HepG2 (cell line): ENCODE results near the gene ERMP1. TPM values are rescaled to one million over a fixed set of nuclear protein-coding genes. Genes with fewer than 3 reads are reported as not detected.

Experiments
- ARNT2 ChIP-seq: sonication (generic); formaldehyde crosslinking; IDR thresholded peaks from 2 replicates; pipeline ENCODE4 v1.8.0; 2022; ENCODE audit warnings: mild to moderate bottlenecking, low read depth, missing genetic modification reagents, moderate library complexity
- DMAP1 ChIP-seq: IDR thresholded peaks from 2 replicates; pipeline ENCODE4 v1.6.1; 2016
- GABPB1 ChIP-seq: IDR thresholded peaks from 2 replicates; pipeline ENCODE4 v1.6.1; 2016; ENCODE audit warnings: mild to moderate bottlenecking, missing genetic modification reagents, moderate library complexity, missing compliant biosample characterization
- GFI1 ChIP-seq: sonication (generic); formaldehyde crosslinking; IDR thresholded peaks from 2 replicates; pipeline ENCODE4 v1.5.0; 2020; ENCODE audit warnings: missing genetic modification reagents, mild to moderate bottlenecking, borderline replicate concordance
- GLI4 ChIP-seq: sonication (generic); formaldehyde crosslinking; IDR thresholded peaks from 2 replicates; pipeline ENCODE4 v1.5.1; 2020; ENCODE audit warnings: missing genetic modification reagents, mild to moderate bottlenecking, moderate library complexity, borderline replicate concordance
- HOMEZ ChIP-seq: IDR thresholded peaks from 2 replicates; pipeline ENCODE4 v1.6.1; 2016; ENCODE audit warnings: low read depth
- HOXA3 ChIP-seq: sonication (generic); formaldehyde crosslinking; IDR thresholded peaks from 2 replicates; pipeline ENCODE4 v1.5.0; 2020; ENCODE audit warnings: missing genetic modification reagents
- KMT2B ChIP-seq: IDR thresholded peaks from 2 replicates; pipeline ENCODE4 v1.6.1; 2016; ENCODE audit warnings: missing genetic modification reagents, missing compliant biosample characterization
- MAFK ChIP-seq, 2 experiments: IDR thresholded peaks in 1 of 2; conservative IDR thresholded peaks in 1 of 2; 2 replicates each; pipeline ENCODE4 v1.6.1; 2011; ENCODE audit warnings: improper control_type of control experiment in 2 of 2, low read length in 2 of 2
- SAP130 ChIP-seq: IDR thresholded peaks from 2 replicates; pipeline ENCODE4 v1.6.1; 2016; ENCODE audit warnings: low read depth
- SOX5 ChIP-seq: IDR thresholded peaks from 2 replicates; pipeline ENCODE4 v1.6.1; 2016; ENCODE audit warnings: borderline replicate concordance
- ZEB1 ChIP-seq: IDR thresholded peaks from 2 replicates; pipeline ENCODE4 v1.6.1; 2012; ENCODE audit warnings: mild to moderate bottlenecking, low read depth, inconsistent platforms; ENCODE audit not compliant: insufficient replicate concordance
- ZFP62 ChIP-seq: sonication (generic); formaldehyde crosslinking; IDR thresholded peaks from 2 replicates; pipeline ENCODE4 v1.4.0; 2020; ENCODE audit warnings: missing genetic modification reagents
- ZNF205 ChIP-seq: IDR thresholded peaks from 2 replicates; pipeline ENCODE4 v1.6.1; 2018; ENCODE audit warnings: missing biosample characterization, missing genetic modification reagents
- ZNF225 ChIP-seq: sonication (generic); formaldehyde crosslinking; IDR thresholded peaks from 2 replicates; pipeline ENCODE4 v1.4.0; 2020; ENCODE audit warnings: mild to moderate bottlenecking, missing genetic modification reagents
- ZNF530 ChIP-seq: sonication (generic); formaldehyde crosslinking; IDR thresholded peaks from 2 replicates; pipeline ENCODE4 v1.5.0; 2020; ENCODE audit warnings: low read depth, mild to moderate bottlenecking, missing genetic modification reagents
- ZNF775 ChIP-seq: sonication (generic); formaldehyde crosslinking; IDR thresholded peaks from 2 replicates; pipeline ENCODE4 v1.4.0; 2020; ENCODE audit warnings: missing genetic modification reagents, mild to moderate bottlenecking, moderate library complexity, borderline replicate concordance
- ZNF777 ChIP-seq: sonication (generic); formaldehyde crosslinking; IDR thresholded peaks from 2 replicates; pipeline ENCODE4 v1.4.0; 2020; ENCODE audit warnings: missing genetic modification reagents
- polyA plus RNA-seq, 8 experiments: library from polyadenylated mRNA; depleted of rRNA in 3 of 8; stranded (reverse) in 7 of 8; unstranded in 1 of 8; fragments of >200 nt; fragmentation: Illumina TruSeq in 4 of 8; extraction: Trizol in 4 of 8; gene quantifications; 2 replicates each; pipeline versions ENCODE4 v1.2.1 to v1.2.3, GENCODE V29; 2011 to 2016; ENCODE audit warnings: low read depth in 4 of 8, missing spikeins in 1 of 8, mixed read lengths in 1 of 8; ENCODE audit not compliant: insufficient read depth in 1 of 8
- total RNA-seq, 5 experiments: library from RNA; depleted of rRNA; stranded (reverse); fragments of >200 nt; fragmentation: Illumina TruSeq; extraction: Trizol; gene quantifications; 2 replicates each; pipeline ENCODE4 v1.2.3, GENCODE V29; 2016; ENCODE audit warnings: low read depth in 1 of 5
- TF ChIP-seq, protein P1 (sequence below): sonication (generic); formaldehyde crosslinking; IDR thresholded peaks from 2 replicates; pipeline ENCODE4 v1.5.1; 2020; ENCODE audit warnings: mild to moderate bottlenecking, missing genetic modification reagents, borderline replicate concordance
- TF ChIP-seq, protein P2 (sequence below): IDR thresholded peaks from 2 replicates; pipeline ENCODE4 v1.6.1; 2012; ENCODE audit warnings: low read length, improper control_type of control experiment

Gene ERMP1
- total and polyA plus RNA-seq, 2 of the 13 experiments (the other 11 are each of a cell fraction or from before 2014, with no cell fraction given) = 40.9 to 65.4 TPM

- TF ChIP-seq, protein P1, sequence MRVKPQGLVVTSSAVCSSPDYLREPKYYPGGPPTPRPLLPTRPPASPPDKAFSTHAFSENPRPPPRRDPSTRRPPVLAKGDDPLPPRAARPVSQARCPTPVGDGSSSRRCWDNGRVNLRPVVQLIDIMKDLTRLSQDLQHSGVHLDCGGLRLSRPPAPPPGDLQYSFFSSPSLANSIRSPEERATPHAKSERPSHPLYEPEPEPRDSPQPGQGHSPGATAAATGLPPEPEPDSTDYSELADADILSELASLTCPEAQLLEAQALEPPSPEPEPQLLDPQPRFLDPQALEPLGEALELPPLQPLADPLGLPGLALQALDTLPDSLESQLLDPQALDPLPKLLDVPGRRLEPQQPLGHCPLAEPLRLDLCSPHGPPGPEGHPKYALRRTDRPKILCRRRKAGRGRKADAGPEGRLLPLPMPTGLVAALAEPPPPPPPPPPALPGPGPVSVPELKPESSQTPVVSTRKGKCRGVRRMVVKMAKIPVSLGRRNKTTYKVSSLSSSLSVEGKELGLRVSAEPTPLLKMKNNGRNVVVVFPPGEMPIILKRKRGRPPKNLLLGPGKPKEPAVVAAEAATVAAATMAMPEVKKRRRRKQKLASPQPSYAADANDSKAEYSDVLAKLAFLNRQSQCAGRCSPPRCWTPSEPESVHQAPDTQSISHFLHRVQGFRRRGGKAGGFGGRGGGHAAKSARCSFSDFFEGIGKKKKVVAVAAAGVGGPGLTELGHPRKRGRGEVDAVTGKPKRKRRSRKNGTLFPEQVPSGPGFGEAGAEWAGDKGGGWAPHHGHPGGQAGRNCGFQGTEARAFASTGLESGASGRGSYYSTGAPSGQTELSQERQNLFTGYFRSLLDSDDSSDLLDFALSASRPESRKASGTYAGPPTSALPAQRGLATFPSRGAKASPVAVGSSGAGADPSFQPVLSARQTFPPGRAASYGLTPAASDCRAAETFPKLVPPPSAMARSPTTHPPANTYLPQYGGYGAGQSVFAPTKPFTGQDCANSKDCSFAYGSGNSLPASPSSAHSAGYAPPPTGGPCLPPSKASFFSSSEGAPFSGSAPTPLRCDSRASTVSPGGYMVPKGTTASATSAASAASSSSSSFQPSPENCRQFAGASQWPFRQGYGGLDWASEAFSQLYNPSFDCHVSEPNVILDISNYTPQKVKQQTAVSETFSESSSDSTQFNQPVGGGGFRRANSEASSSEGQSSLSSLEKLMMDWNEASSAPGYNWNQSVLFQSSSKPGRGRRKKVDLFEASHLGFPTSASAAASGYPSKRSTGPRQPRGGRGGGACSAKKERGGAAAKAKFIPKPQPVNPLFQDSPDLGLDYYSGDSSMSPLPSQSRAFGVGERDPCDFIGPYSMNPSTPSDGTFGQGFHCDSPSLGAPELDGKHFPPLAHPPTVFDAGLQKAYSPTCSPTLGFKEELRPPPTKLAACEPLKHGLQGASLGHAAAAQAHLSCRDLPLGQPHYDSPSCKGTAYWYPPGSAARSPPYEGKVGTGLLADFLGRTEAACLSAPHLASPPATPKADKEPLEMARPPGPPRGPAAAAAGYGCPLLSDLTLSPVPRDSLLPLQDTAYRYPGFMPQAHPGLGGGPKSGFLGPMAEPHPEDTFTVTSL = peak; percentile 74; the same call in 1 of the 2 replicates
- TF ChIP-seq MAFK (conservative IDR thresholded peaks at IDR 0.05 in 1 of 2, IDR thresholded peaks at IDR 0.05 in 1 of 2; ENCODE audit: low read length in 2 of 2) (peak; percentile 99 to 100), SAP130 (peak; percentile 95), ZFP62 (CRISPR knock-in tag) (no peak), DMAP1 (CRISPR knock-in tag) (peak; percentile 79), ZEB1 (peak; percentile 54), ZNF777 (CRISPR knock-in tag) (no peak), GLI4 (CRISPR knock-in tag) (no peak), ZNF530 (CRISPR knock-in tag) (no peak), ZNF225 (CRISPR knock-in tag) (no peak), GFI1 (peak; percentile 38; the same call in 1 of the 2 replicates), HOXA3 (CRISPR knock-in tag) (peak; percentile 50; the same call in 1 of the 2 replicates), ZNF205 (CRISPR knock-in tag) (0 out of 2 replicates have a peak, but pooled peaks have one; percentile 53), KMT2B (peak; percentile 38; the same call in 1 of the 2 replicates), GABPB1 (CRISPR knock-in tag) (peak; percentile 60; the same call in 1 of the 2 replicates), ZNF775 (CRISPR knock-in tag) (no peak; the same call in 1 of the 2 replicates), SOX5 (CRISPR knock-in tag) (peak; percentile 78), HOMEZ (peak; percentile 90), ARNT2 (CRISPR knock-in tag) (no peak)
- TF ChIP-seq, protein P2, sequence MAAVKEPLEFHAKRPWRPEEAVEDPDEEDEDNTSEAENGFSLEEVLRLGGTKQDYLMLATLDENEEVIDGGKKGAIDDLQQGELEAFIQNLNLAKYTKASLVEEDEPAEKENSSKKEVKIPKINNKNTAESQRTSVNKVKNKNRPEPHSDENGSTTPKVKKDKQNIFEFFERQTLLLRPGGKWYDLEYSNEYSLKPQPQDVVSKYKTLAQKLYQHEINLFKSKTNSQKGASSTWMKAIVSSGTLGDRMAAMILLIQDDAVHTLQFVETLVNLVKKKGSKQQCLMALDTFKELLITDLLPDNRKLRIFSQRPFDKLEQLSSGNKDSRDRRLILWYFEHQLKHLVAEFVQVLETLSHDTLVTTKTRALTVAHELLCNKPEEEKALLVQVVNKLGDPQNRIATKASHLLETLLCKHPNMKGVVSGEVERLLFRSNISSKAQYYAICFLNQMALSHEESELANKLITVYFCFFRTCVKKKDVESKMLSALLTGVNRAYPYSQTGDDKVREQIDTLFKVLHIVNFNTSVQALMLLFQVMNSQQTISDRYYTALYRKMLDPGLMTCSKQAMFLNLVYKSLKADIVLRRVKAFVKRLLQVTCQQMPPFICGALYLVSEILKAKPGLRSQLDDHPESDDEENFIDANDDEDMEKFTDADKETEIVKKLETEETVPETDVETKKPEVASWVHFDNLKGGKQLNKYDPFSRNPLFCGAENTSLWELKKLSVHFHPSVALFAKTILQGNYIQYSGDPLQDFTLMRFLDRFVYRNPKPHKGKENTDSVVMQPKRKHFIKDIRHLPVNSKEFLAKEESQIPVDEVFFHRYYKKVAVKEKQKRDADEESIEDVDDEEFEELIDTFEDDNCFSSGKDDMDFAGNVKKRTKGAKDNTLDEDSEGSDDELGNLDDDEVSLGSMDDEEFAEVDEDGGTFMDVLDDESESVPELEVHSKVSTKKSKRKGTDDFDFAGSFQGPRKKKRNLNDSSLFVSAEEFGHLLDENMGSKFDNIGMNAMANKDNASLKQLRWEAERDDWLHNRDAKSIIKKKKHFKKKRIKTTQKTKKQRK = no peak
Measured at GRCh38 chr9:5838884-5839571, 6.1 kb upstream of the ERMP1 start (continued).
